Loucy (cell line): ENCODE results near the gene CSH1.
"Not testable (repeated sequence)": the region's sequence is repeated elsewhere in the genome, so short reads cannot be mapped to it uniquely, and the experiment has no call there.

Experiments used
- H2AFZ ChIP-seq: fragments of 200-600 bp; sonication (generic); 2 replicates; pipeline ENCODE4 v1.6.0; 2016; ENCODE audit warnings: antibody characterized with exemption, mild to moderate bottlenecking, low read length, moderate library complexity
- H3F3A ChIP-seq: fragments of 200-600 bp; 2 replicates; pipeline ENCODE4 v1.6.0; 2016; ENCODE audit warnings: antibody characterized with exemption, low read depth, mild to moderate bottlenecking
- H3K27me3 ChIP-seq: fragments of 200-600 bp; sonication (generic); 2 replicates; pipeline ENCODE4 v1.6.1; 2014; ENCODE audit warnings: low read length, mild to moderate bottlenecking; ENCODE audit not compliant: insufficient read depth, poor library complexity, severe bottlenecking
- H3K36me3 ChIP-seq: fragments of 200-600 bp; sonication (generic); 2 replicates; pipeline ENCODE4 v1.6.1; 2016; ENCODE audit warnings: low read length; ENCODE audit not compliant: insufficient read depth
- H3K4me1 ChIP-seq: fragments of 200-600 bp; sonication (generic); 2 replicates; pipeline ENCODE4 v1.5.1; 2014; ENCODE audit warnings: low read length, mild to moderate bottlenecking; ENCODE audit not compliant: insufficient read depth, poor library complexity, severe bottlenecking
- H3K4me2 ChIP-seq: fragments of 200-600 bp; sonication (generic); 2 replicates; pipeline ENCODE4 v1.6.0; 2014; ENCODE audit warnings: antibody characterized with exemption, low read length, low read depth, mild to moderate bottlenecking; ENCODE audit not compliant: poor library complexity, severe bottlenecking
- H3K4me3 ChIP-seq: fragments of 200-600 bp; sonication (generic); 2 replicates; pipeline ENCODE4 v1.5.1; 2014; ENCODE audit warnings: low read length, mild to moderate bottlenecking, mixed read lengths; ENCODE audit not compliant: poor library complexity, severe bottlenecking
- H3K79me2 ChIP-seq: fragments of 200-600 bp; sonication (generic); 2 replicates; pipeline ENCODE4 v1.6.1; 2014; ENCODE audit warnings: low read length; ENCODE audit not compliant: insufficient read depth
- H3K9ac ChIP-seq: fragments of 200-600 bp; sonication (generic); 2 replicates; pipeline ENCODE4 v1.6.0; 2014; ENCODE audit warnings: mild to moderate bottlenecking, low read depth, low read length, moderate library complexity; ENCODE audit not compliant: poor library complexity, severe bottlenecking
- H3K9me2 ChIP-seq: fragments of 200-600 bp; sonication (generic); replicated peaks from 2 replicates; pipeline ENCODE4 v1.6.1; 2016; ENCODE audit warnings: low read depth, low read length, mixed read lengths
- H3K9me3 ChIP-seq: fragments of 200-600 bp; sonication (generic); 2 replicates; pipeline ENCODE4 v1.6.1; 2014; ENCODE audit warnings: mild to moderate bottlenecking, antibody characterized with exemption, low read length, low read depth; ENCODE audit not compliant: insufficient read depth
- H4K20me1 ChIP-seq: fragments of 200-600 bp; sonication (generic); 2 replicates; pipeline ENCODE4 v1.6.0; 2014; ENCODE audit warnings: antibody characterized with exemption, low read length, mild to moderate bottlenecking; ENCODE audit not compliant: insufficient read depth, poor library complexity, severe bottlenecking
- CTCF ChIP-seq: fragments of 200-600 bp; sonication (generic); conservative IDR thresholded peaks from 2 replicates; pipeline ENCODE4 v1.5.1; 2014; ENCODE audit warnings: mild to moderate bottlenecking, antibody characterized with exemption, low read length
- EZH2phosphoT487 ChIP-seq: fragments of 200-600 bp; IDR thresholded peaks from 2 replicates; pipeline ENCODE4 v1.6.1; 2018; ENCODE audit warnings: antibody characterized with exemption, mild to moderate bottlenecking, moderate library complexity, borderline replicate concordance

CSH1 gene

GRCh38 chr17:63859257-63859656 is 37.1 kb downstream of the CSH1 start:
- Histone ChIP-seq H3K4me3 (no peak overlapping the region), H3K4me2 (no peak overlapping the region), H3F3A (no peaks in the 10 kb centered on the region), H3K4me1 (no peaks in the 10 kb centered on the region), H3K79me2 (no peaks in the 10 kb centered on the region), H3K9me3 (no peaks in the 10 kb centered on the region), H3K36me3 (no peaks in the 10 kb centered on the region), H3K27me3 (no peaks in the 10 kb centered on the region), H2AFZ (no peak overlapping the region), H4K20me1 (no peaks in the 10 kb centered on the region), H3K9ac (no peak overlapping the region), H3K9me2 (no peaks in the 10 kb centered on the region)
- TF ChIP-seq CTCF (no peak), EZH2phosphoT487 (no peak)

- H2AFZ ChIP-seq, H3K27me3 ChIP-seq, H3K36me3 ChIP-seq, H3K9ac ChIP-seq, H3K9me3 ChIP-seq, H3K4me2 ChIP-seq, H3F3A ChIP-seq, H3K4me3 ChIP-seq, H3K79me2 ChIP-seq, H3K9me2 ChIP-seq, H4K20me1 ChIP-seq, H3K4me1 ChIP-seq: not testable (repeated sequence)
Observed at GRCh38 chr17:63856425-63856824, 39.9 kb downstream of the CSH1 start.

- Histone ChIP-seq H3K4me3 (no peak overlapping the region), H3K4me2 (no peak overlapping the region), H3F3A (no peaks in the 10 kb centered on the region), H3K9me2 (no peaks in the 10 kb centered on the region), H3K27me3 (no peaks in the 10 kb centered on the region), H2AFZ (no peak overlapping the region), H3K36me3 (no peaks in the 10 kb centered on the region), H3K4me1 (no peaks in the 10 kb centered on the region), H3K9me3 (no peaks in the 10 kb centered on the region), H4K20me1 (no peaks in the 10 kb centered on the region), H3K79me2 (no peaks in the 10 kb centered on the region), H3K9ac (no peak overlapping the region)
- no peak for TF ChIP-seq EZH2phosphoT487
- TF ChIP-seq CTCF = no peak
Observed at GRCh38 chr17:63855185-63855584, 41.2 kb downstream of the CSH1 start.

- Histone ChIP-seq H3K9ac (no peak overlapping the region), H3K27me3 (no peaks in the 10 kb centered on the region), H3K9me2 (no peaks in the 10 kb centered on the region), H3F3A (no peaks in the 10 kb centered on the region), H3K36me3 (no peaks in the 10 kb centered on the region), H3K4me1 (no peaks in the 10 kb centered on the region), H3K79me2 (no peaks in the 10 kb centered on the region), H2AFZ (no peak overlapping the region), H4K20me1 (no peaks in the 10 kb centered on the region), H3K9me3 (no peaks in the 10 kb centered on the region), H3K4me3 (no peak overlapping the region), H3K4me2 (no peak overlapping the region)
- no peak for TF ChIP-seq EZH2phosphoT487
- TF ChIP-seq CTCF = no peak
Observed at GRCh38 chr17:63854709-63855108, 41.7 kb downstream of the CSH1 start.
